NCI-H774 (cell line): ENCODE data around the gene LSR.

Source experiments
- DNase-seq: peaks from one replicate; lab custom pipeline; 2025; lab: John Stamatoyannopoulos, UW

Gene LSR

GRCh38 chr19:35248310-35249145 lies at the start of gene LSR:
Gene LSR, plus strand, starts transcription at chr19:35249002. Its CDS starts 21 bp downstream, at chr19:35249023.
- DNase-seq: peak; percentile 94

- no peak for DNase-seq
These were observed 49.3 kb upstream of the LSR start for GRCh38 chr19:35199481-35199880.

- no peak for DNase-seq
These were observed 45.8 kb upstream of the LSR start for GRCh38 chr19:35202722-35203688.

GRCh38 chr19:35204799-35205732 lies 43.7 kb upstream of the LSR start:
- no peak for DNase-seq

GRCh38 chr19:35205733-35206323 lies 43.0 kb upstream of the LSR start:
- DNase-seq: no peak

GRCh38 chr19:35206379-35206778 lies 42.4 kb upstream of the LSR start:
- DNase-seq: no peak

- DNase-seq: no peak
These were observed 41.9 kb upstream of the LSR start for GRCh38 chr19:35206855-35207254.

- no peak for DNase-seq
These were observed 41.4 kb upstream of the LSR start for GRCh38 chr19:35207391-35207871.

GRCh38 chr19:35208121-35208520 lies 40.7 kb upstream of the LSR start:
- no peak for DNase-seq

GRCh38 chr19:35209646-35210045 lies 39.2 kb upstream of the LSR start:
- DNase-seq: no peak

- DNase-seq: no peak
These were observed 37.1 kb upstream of the LSR start for GRCh38 chr19:35211545-35212230.

GRCh38 chr19:35212241-35212640 lies 36.6 kb upstream of the LSR start:
- DNase-seq: no peak

GRCh38 chr19:35213663-35214632 lies 34.9 kb upstream of the LSR start:
- no peak for DNase-seq

- DNase-seq: no peak
These were observed 33.9 kb upstream of the LSR start for GRCh38 chr19:35214766-35215422.

- DNase-seq: no peak
These were observed 32.6 kb upstream of the LSR start for GRCh38 chr19:35216016-35216832.

- DNase-seq: peak; percentile 11
These were observed 31.8 kb upstream of the LSR start for GRCh38 chr19:35216833-35217648.

GRCh38 chr19:35217649-35217990 lies 31.2 kb upstream of the LSR start:
- DNase-seq: no peak
